H4 (cell line): ENCODE data around the gene ABCC10. TPM values are rescaled to one million over a fixed set of nuclear protein-coding genes. Genes with fewer than 3 reads are reported as not detected.
"Not testable (repeated sequence)": the region's sequence is repeated elsewhere in the genome, so short reads cannot be mapped to it uniquely, and the experiment has no call there.

ENCODE experiments used
- DNase-seq: peaks from one replicate; pipeline ENCODE4 v3.0.0-alpha.2; 2015; ENCODE audit warnings: low spot score
- total RNA-seq: library from RNA; depleted of rRNA; stranded (reverse); fragments of >200 nt; shearing (Covaris generic); gene quantifications from 2 replicates; pipeline ENCODE4 v1.2.3, GENCODE V29; 2014; rRNA removed

Gene ABCC10, protein sequence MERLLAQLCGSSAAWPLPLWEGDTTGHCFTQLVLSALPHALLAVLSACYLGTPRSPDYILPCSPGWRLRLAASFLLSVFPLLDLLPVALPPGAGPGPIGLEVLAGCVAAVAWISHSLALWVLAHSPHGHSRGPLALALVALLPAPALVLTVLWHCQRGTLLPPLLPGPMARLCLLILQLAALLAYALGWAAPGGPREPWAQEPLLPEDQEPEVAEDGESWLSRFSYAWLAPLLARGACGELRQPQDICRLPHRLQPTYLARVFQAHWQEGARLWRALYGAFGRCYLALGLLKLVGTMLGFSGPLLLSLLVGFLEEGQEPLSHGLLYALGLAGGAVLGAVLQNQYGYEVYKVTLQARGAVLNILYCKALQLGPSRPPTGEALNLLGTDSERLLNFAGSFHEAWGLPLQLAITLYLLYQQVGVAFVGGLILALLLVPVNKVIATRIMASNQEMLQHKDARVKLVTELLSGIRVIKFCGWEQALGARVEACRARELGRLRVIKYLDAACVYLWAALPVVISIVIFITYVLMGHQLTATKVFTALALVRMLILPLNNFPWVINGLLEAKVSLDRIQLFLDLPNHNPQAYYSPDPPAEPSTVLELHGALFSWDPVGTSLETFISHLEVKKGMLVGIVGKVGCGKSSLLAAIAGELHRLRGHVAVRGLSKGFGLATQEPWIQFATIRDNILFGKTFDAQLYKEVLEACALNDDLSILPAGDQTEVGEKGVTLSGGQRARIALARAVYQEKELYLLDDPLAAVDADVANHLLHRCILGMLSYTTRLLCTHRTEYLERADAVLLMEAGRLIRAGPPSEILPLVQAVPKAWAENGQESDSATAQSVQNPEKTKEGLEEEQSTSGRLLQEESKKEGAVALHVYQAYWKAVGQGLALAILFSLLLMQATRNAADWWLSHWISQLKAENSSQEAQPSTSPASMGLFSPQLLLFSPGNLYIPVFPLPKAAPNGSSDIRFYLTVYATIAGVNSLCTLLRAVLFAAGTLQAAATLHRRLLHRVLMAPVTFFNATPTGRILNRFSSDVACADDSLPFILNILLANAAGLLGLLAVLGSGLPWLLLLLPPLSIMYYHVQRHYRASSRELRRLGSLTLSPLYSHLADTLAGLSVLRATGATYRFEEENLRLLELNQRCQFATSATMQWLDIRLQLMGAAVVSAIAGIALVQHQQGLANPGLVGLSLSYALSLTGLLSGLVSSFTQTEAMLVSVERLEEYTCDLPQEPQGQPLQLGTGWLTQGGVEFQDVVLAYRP (N-terminal part only)
- 6.9 and 11.7 TPM in 2 replicates for total RNA-seq

DNA sequence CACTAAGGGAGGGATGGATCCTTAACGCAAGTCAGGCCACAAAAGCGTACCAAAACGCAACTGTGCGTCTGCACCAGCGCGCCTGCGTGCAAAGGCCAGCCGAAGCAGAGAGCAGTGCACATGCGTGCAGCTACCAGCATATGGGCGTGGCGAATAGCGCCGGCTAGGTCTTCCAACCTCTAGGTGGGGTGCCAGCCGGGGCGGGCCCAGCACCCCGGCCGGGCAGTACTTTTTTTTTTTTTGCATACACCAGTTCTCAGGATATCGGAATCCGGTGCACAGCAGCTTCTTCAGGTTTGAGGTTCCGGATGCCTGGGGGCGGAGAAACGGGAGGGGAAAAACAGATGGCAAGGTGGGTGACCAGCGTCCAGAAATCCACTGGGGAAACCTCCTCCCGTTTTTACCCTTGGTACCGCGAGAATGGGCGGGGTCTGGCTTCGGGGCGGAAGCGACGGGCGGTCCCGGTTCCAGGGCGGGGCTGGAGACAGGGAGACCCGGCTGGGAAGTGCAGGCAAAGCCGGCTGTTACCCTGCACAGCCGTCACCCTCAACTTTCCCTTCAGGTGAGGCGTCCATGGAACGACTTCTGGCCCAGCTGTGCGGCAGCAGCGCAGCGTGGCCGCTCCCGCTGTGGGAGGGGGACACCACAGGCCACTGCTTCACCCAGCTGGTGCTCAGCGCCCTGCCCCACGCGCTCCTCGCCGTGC, at the start of gene ABCC10:
Gene ABCC10 (plus strand): TSS at position 136 of the 706 bp plus-strand sequence. CDS start 438 bp downstream, at position 574.
- peak; percentile 98 for DNase-seq

DNA sequence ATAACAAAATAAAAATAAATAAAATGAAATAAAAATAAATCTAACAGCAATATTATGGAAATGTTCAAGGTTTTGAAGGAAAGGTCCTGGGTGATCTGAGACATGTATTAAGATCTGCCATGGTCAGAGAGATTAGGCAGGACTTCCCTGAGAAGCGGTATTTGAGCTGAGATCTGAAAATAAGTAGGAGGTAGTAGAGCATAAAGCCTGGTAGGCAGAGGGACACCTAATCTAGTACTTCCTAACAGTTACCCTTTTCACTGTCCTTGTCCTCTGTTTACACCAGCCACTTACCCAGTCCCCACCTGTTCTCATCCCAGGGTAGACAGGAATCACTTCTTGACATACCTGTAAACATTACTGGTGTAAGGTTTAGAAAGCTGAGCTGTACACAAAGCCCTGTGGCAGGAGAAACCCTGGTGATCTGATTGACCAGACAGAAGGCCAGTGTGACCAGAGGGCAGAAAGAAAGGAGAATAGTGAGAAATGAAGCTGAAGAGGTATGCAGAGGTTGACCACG, 49.6 kb upstream of the ABCC10 start:
- no peak for DNase-seq

DNA sequence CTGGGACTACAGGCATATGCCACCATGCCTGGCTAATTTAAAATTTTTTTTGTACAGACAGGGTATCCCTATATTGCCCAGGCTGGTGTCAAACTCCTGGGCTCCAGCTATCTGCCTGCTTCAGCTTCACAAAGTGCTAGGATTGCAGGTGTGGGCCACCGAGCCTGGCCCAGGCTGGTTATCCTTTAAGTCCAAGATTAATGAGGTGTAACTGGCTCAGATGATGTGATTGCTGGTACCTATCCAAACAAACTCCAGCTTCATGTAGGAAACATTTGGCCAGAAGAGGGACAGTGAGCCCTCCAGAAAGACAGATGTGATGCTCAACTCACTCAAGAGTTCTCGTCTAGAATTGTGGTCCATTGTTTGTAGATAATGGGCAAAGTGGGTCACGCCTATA, 48.7 kb upstream of the ABCC10 start:
- no peak for DNase-seq

DNA sequence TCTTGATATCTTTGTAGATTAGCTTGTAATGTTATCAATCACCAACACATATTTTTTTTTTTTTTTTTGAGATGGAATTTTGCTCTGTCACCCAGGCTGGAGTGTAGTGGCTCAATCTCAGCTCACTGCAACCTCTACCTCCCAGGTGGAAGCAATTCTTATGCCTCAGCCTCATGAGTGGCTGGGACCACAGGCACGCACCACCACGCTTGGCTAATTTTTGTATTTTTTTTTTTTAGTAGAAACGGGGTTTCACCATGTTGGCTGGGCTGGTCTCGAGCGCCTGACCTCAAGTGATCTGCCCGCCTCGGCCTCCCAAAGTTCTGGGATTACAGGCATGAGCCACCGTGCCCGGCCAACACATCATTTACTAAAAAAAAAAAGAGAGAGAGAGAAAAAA, 46.5 kb upstream of the ABCC10 start:
- not testable (repeated sequence) for DNase-seq

DNA sequence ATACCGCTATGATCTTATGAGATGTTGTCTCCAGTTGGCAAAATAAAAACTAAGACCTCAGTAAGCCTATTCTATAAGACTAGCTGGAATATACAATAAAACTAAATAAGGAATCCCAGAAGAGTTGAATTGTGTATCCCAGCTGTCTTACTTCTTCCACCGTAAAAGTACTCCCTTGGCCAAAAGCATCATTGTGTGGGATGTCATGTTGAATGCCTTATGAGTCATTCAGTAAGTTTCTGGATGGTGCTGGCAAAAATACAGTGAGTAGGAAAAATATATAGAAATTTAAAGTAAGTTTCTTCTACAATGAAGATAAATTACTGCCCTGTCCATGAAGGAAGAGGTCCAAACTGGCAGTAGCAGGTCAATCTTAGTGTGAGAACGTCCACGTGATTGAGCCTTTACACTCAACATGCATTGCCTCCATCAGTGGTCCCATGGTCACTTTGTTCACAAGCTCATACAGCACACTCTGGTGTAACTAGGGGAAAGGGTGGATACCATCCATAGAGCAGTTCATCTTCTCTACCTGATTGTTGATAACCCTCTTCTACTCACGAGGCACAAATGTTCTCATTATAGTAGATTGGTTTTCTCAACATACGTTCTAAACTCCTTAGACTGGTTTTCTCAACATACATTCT, 44.2 kb upstream of the ABCC10 start:
- no peak for DNase-seq

DNA sequence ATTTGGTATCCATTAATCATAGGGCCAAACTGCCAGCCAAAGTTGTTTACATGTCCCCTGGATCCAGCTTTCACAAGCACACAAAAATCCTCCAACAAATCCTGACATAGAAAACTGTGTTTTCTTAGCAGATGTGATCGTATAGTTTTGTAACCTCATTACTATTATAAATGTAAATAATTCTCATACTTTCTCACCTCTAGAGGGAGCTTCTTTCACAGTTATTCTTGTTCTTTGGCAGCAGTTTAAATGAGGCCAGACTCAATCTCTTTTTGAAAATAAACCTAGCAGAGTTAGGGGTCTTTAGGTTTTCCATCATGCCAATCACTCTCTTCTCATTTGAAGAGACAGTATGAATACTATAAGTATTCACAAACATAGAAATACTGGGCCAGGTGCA, 40.8 kb upstream of the ABCC10 start:
- peak; percentile 32 for DNase-seq

DNA sequence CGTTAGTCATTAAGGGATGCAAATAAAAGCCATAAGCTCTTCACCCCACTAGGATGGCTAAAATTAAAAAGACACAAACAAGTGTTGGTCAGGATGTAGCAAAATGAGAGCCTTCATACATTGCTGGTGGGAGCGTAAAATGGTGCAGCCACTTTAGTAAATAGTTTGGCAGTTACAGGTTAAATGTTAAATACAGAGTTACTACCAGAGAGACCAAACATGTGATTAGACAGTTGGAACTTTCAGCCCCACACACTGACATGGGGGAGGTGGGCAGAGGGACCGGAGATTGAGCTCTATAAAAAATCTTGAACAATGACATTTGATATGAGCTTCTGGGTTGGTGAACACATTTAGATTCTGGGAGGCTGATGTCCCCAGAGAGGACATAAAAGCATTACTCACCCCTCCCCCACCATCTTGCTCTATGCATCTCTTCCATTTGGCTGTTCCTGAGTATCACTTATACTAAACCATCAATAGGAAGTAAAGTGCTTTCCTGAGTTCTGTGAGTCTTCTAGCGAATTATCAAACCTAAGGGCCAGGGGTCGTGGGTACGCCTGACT, 37.5 kb upstream of the ABCC10 start:
- no peak for DNase-seq

DNA sequence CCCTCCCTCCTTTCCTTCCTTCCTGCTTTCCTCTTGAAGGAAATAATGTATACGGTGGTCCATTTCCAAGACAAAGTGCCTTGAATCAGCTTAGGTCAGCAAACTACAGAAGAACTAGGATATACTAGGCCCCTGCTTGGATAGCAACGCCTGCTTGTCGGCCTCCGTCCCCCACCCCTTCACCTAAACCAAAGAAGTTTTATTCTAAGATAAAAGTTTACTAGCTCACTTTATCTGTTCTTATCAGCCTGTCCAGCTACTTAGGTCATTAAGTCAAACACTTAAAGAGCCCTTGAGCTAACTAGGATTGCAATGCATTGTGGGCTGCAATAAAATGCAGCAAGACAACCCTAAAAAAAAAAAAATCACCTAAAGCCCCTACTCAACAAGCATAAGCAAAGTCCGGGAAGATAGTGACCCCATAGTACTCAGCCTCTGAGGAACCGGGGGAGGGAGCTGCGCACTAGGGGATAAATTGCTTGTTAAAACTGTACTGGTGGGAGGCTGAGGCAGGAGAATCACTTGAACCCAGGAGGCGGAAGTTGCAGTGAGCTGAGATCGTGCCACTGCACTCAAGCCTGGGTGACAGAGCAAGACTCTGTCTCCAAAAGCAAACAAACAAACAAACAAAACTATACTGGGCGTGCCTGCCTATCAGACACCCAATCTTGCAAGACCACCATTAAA, 36.4 kb upstream of the ABCC10 start:
- not testable (repeated sequence) for DNase-seq

DNA sequence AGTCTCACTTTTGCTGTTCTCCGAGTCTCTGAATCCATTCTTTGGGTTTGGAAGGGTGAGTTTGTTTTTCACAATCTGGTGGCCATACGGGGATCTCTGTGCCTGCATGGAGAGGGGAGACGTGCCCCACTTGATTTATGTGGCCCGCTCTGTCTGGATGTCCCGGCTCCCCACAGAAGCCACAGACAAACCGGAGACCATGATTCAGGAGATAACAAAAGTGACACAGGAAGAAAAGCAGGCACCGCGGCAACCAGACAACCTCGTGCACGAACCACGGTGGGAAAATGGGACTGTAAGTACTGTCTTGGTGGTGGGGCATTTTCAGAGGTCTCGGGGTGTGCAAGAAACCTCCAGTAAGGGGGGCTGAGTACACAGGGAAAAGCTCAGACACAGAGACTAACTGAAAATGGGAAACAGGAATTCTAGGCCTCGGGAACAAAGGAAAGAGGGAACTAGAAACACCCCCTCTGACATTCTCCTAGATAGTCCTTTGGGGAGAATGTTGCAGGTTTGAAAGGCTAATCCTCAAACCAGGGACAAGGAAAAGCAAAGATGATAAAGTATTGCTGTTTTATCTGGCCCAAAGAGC, 35.8 kb upstream of the ABCC10 start:
- no peak for DNase-seq

DNA sequence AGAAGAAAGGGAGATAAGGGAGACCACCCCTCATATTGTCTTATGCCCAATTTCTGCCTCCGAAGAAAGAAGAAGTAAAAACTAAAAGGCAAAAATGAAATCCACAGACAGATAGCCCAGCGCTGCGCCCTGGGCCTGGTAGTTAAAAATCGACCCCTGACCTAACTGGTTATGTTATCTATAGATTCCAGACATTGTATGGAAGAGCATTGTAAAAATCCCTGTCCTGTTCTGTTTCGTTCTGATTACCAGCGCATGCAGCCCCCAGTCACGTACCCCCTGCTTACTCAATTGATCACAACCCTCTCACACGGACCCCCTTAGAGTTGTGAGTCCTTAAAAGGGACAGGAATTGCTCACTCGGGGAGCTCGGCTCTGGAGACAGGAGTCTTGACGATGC, 34.2 kb upstream of the ABCC10 start:
- DNase-seq, result not testable (repeated sequence)

DNA sequence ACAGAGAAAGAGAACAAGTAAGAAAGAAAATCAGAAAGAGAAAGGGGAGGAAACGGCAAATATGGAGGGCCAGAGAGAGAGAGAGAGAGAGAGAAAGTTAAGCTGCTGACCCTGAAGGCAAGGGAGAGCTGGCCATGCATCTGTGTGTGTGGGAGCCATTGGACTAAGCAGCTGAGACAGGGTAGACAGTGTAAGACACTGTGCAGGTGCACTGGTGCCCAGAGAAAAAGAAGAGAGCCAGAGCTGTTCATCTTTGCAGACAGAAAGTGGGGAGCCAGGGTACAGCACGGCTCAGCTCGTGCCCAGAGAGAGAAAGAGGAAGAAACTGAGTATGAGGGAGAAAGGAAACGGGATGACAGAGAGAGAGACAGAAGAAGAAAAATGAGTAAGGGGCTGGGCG, 33.7 kb upstream of the ABCC10 start:
- no peak for DNase-seq

DNA sequence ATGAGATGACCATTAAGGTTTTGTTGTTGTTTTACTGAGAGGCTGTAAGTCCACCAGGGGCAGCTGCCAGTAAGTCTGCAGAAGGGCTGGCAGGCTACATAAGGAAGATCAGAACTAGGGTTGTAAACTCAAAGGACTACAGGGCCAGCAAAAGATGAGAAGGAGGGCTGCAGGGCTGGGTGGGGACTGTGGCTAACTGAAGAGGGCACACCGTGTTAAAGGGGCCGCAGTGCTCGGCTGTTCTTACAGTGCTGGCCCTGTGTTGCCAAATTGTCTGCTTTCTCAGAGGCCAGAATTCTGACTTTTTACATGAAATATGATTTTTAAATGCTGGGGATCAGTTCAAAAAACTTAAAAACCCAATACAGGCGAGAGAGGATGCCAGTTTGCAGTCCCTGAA, 32.4 kb upstream of the ABCC10 start:
- no peak for DNase-seq

DNA sequence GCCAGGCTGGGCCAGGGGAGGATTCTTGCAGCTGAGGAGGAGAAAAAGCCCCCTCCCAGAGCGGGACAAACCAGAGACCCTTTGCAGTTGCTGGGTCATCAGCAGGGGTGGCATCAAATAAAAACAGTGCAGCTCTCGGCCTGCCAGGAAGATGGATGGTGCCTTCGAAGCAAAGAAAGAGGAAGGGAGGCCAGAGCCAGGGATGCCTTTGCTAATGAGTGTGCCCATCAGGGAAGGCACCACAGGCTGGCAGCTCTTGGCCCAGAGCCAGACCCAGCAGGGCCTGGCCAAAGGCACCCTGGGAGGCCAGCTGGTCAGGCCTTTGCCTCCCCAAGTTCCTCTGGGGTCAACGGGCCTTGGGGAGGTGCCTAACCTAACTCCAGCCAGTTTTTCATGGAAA, 31.6 kb upstream of the ABCC10 start:
- DNase-seq, result no peak

DNA sequence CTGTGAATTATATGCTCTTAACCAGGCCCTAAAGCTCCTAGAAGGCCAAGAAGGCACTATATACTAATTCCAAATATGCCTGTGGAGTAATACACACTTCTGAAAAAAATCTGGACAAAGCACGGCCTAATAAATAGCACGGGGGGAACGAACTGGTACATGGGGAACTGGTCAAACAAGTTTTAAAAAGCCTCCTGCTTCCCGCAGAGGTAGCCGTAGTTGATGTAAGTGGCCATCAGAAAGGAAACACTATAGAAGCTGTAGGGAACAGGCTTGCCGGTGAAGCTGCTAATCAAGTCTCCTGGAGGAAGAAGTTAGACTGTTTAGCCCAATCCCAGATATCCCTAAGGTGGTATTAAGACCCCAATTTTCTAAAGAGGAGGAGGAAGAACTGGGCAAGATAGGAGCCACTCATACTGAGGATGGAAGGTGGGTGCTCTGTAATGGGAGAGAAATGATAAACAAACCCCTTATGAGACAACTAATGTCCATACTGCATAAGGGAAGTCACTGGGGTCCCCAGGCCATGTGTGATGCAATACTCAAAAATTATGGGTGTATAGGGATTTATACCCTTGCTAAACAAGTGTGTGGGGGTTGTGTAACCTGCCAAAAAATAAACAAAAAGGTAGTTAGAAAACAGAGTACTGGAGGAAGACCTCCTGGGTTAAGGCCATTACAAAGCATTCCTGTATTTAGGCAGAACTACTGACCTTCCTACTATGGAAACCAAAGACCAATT, 30.8 kb upstream of the ABCC10 start:
- no peak for DNase-seq

DNA sequence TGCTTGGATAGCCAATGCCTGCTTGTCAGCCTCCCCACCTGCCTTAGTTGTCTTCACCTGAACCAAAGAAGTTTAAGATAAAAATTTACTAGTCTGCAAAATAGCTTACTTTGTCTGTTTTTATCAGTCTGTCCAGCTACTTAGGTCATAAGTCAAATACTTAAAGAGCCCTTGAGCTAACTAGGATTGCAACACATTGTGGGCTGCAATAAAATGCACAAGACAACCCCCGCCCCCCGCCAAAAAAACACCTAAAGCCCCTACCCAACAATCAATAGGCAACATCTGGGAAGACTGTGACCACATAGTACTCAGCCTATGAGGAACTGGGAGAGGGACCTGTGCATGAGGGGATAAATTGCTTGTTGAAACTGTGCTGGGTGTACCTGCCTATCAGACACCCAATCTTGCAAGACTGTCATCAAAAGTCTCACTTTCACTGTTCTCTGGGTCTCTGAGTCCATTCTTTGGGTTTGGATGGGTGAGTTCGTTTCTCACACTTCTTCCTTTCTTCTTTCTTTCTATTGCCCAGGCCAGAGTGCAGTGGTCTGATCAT, 27.3 kb upstream of the ABCC10 start:
- DNase-seq, result no peak

DNA sequence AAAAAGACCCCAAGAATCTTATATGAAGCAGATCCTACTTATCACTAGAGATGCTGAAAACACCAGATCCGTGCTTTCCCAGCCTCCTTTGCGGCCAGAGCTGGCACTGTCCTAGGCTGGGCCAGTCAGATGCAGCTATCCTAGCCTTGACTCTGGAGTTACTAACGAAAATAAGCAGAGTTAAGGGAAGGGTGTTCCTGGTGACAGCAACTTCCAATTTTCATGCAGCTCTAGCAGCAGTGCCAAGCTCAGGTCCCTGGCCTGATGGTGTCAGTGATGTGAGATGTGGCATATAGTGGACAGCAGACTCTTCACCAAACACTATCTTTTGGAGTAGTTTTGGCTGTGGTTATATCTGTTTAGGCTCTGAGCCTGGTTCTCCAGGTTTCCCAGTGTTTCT, 25.6 kb upstream of the ABCC10 start:
- DNase-seq, result no peak

DNA sequence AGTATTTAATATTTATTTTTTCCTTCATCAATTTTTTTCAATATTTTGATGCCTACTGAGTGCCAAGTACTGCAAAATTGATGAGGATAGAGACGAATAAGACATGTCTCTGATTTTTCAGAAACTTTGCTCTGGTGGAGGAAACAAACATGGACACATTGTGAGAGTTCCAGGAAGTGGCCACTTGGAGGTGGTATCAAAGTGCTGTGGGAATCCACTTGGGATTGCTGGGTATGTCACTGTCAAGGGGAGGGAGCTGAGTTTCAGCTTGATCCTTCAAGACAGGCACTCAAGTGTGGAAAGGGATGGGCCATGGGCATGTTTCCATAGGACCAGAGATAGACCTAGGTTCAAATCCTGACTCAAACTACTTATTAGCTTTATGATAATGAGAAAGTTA, 24.5 kb upstream of the ABCC10 start:
- peak; percentile 17 for DNase-seq

DNA sequence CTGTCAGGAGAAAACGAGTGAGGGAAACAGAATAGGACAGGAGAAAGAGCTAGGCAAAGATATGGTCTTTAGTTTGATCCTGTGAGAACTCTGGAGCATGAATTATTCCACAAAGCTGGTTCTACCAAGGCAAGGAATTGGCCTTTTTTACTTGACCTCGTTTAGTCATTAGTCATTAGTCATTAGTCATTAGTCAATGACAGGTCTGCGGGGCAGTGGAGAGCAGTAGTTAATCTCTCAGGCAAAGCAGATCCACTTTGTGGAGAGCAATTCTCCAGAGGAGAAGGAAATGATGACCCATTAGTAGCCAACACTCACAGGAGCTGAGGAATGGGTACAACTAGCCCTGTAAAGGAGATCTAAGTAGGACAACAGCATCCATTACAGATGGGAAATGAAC, 22.0 kb upstream of the ABCC10 start:
- no peak for DNase-seq
